ENCODE results near the gene HOXD9.

HOXD9 gene

DNA sequence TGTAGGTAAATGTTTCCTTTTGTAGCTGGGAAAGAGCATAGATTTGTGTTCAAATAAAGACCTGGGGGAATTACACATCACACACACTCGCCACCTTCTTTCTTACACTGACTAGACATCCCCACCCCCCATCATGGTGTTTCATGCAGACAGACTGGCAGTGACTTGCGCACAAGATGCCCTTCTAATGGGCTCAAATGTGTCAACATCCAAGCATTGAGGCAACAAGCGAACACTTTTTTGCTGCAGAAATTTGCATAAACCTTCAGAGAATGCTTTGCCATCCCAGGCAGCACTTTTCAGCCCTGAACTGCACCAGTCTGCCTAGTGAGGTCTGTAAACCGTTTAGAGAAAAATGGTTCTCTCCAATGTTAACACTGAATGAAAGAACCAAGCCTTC lies 11.5 kb downstream of the HOXD9 start:
- in situ Hi-C loops (cut with HindIII; ENCODE audit: low sequenced_read_pairs), result loop anchor here (25.0 kb wide), 1 partner anchor 503 kb away; no protein-coding TSS in a partner anchor

DNA sequence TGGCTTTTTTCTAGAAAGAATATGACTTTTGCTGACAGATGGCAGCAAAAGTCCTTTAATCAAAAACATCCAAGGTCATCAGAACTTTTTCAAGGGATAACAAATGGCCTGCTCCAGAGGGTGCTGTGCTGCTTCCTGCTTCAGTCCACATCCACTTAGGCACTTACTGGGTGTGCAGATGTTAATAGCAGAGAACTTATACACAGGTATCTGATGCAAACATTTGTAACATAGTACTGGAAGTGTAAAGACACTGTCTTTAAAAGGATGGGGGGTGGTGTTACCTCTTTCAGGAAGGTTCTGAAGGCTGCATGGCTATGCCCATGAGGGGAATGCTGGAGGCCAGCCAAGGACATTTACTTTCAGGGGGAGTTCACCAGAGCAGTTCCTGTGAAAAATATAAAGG lies 12.5 kb downstream of the HOXD9 start:
- in situ Hi-C loops (cut with HindIII; ENCODE audit: low sequenced_read_pairs), result loop anchor here (25.0 kb wide), 1 partner anchor 502 kb away; no protein-coding TSS in a partner anchor

GRCh38 chr2:176136374-176137251 lies 14.1 kb downstream of the HOXD9 start:
- in situ Hi-C loops (cut with HindIII; ENCODE audit: low sequenced_read_pairs), result loop anchor here (25.0 kb wide), 1 partner anchor 501 kb away; no protein-coding TSS in a partner anchor

- in situ Hi-C loops (cut with HindIII; ENCODE audit: low sequenced_read_pairs), result loop anchor here (25.0 kb wide), 1 partner anchor 500 kb away; no protein-coding TSS in a partner anchor
Measured at GRCh38 chr2:176137252-176137580, 14.7 kb downstream of the HOXD9 start.

- in situ Hi-C loops (cut with HindIII; ENCODE audit: low sequenced_read_pairs), result loop anchor here (25.0 kb wide), 1 partner anchor 499 kb away; no protein-coding TSS in a partner anchor
Measured at GRCh38 chr2:176137906-176138305, 15.4 kb downstream of the HOXD9 start.

- in situ Hi-C loops (cut with HindIII; ENCODE audit: low sequenced_read_pairs), result loop anchor here (25.0 kb wide), 1 partner anchor 499 kb away; no protein-coding TSS in a partner anchor
Measured at GRCh38 chr2:176138526-176138922, 16.0 kb downstream of the HOXD9 start.

DNA sequence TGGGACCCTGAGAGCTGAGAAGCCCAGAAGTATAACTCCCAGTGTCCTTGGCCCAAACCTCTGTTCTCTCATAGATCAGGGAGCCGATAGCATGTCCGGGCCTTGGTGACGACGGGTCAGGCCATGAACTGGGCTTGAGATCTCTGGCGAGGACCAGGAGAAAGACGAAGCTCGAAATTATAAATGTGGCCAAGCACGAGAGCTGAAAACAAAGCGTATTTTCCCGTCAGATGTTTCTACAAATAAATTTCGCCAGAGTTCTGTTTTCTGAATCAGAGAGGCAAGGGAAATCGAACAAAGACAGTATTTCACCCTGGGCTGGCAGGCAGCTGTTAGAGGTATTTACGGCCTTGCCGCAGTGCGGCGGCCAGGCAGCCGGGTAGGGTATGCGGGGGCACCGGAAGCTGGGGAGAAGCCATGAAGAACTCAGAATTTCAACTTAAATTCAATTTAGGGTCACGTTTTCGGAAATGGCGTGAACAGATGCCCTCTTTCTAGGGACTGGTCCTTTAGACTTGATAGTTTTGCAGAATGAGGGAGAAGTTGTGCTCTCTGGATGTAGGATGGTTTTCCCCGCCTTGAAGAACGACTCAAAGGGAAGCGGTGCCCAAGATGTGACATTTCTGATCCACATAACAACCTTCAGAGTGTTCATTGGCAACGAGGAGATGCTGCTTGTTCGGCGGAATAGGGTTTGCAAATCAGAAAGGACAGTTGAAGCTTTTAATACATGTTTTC lies 16.6 kb downstream of the HOXD9 start:
- in situ Hi-C loops (cut with HindIII; ENCODE audit: low sequenced_read_pairs), result loop anchor here (25.0 kb wide), 1 partner anchor 498 kb away; no protein-coding TSS in a partner anchor

DNA sequence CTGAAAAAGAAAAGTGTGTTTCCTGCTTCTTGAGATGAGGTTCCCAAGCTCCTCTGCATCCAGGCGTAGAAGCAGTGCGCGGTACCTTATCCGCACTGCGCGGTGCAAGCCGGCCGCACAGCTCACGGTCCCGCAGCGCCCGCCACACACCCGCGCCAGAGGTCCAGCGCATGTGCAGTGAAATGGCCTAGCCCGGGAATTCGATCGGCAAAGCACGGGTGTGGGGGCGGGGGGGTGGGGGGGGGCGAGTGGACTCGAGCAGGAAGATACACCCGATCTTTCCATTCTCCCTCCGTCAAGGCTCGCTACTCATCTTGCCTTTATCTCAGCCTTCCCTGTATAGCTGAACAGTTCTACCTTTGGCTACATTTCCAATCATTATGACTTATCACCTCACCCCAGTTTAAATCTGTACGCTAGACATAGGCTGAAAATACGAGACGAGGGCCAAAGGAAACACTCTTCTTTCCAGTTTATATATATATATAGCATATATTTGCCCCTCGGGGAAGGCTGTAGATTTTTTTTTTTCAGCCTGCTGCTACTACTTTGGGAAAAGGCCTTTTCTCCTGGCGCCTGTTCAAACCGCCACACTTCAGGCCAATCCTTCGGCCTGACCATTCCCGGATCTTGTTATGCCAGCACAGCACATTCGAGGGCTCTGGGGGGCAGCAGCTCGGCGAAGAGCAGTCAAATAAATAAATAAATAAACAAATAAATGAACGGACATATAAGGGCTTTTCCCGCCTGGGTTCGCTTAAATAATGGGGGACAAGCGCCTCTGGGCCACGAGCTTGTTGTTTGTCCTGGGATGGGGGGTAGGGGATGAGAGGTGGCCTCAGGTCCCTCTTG lies 17.4 kb downstream of the HOXD9 start:
- in situ Hi-C loops (cut with HindIII; ENCODE audit: low sequenced_read_pairs), result loop anchor here (25.0 kb wide), 1 partner anchor 497 kb away; no protein-coding TSS in a partner anchor

GRCh38 chr2:176140513-176141317 lies 18.2 kb downstream of the HOXD9 start:
- in situ Hi-C loops (cut with HindIII; ENCODE audit: low sequenced_read_pairs), result loop anchor here (25.0 kb wide), 1 partner anchor 497 kb away; no protein-coding TSS in a partner anchor

DNA sequence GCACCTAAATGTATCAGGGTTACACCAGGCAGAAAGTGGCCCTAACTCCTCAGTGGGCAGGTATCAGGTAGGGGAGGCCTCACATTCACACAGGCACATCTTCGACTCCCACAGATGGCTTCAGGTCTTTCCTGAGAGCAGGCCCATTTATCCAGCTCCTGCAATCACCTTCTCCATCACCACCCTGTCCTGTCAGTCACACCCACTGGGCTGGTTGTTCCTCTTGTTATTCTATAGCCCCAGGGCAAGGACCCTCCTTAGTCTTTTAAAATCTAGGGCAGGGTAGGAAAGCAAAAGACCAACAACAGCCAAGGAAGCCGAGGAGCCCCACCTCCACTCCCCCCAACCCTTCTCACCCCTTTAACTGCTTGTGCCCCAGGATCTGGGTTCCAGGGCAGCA lies 19.8 kb downstream of the HOXD9 start:
- in situ Hi-C loops (cut with HindIII; ENCODE audit: low sequenced_read_pairs), result loop anchor here (25.0 kb wide), 1 partner anchor 495 kb away; no protein-coding TSS in a partner anchor

GRCh38 chr2:176145085-176145969 lies 22.8 kb downstream of the HOXD9 start:
- in situ Hi-C loops (cut with HindIII; ENCODE audit: low sequenced_read_pairs), result loop anchor here (25.0 kb wide), 1 partner anchor 492 kb away; no protein-coding TSS in a partner anchor

DNA sequence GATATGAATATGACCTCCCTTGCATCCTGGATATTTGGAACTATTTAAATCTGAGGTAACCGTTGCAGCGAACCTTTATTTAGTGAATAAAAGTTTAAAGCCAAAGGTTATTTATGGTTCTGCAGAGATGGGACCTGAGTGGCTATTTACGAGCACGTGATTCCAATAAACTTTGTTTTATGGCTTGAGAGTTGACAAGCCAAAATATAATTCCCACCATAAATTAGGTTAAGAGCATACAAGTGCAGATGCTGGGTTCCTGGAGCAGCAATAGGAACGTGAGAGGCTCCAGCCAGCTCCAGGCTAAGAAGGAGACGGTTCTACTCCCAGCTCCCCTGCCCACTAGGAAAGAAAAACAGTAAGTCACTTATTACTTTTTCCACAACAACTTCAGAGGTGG lies 23.6 kb downstream of the HOXD9 start:
- in situ Hi-C loops (cut with HindIII; ENCODE audit: low sequenced_read_pairs), result loop anchor here (25.0 kb wide), 1 partner anchor 491 kb away; no protein-coding TSS in a partner anchor

- in situ Hi-C loops (cut with HindIII; ENCODE audit: low sequenced_read_pairs), result loop anchor here (25.0 kb wide), 1 partner anchor 491 kb away; no protein-coding TSS in a partner anchor
Measured at GRCh38 chr2:176146645-176147044, 24.1 kb downstream of the HOXD9 start.

DNA sequence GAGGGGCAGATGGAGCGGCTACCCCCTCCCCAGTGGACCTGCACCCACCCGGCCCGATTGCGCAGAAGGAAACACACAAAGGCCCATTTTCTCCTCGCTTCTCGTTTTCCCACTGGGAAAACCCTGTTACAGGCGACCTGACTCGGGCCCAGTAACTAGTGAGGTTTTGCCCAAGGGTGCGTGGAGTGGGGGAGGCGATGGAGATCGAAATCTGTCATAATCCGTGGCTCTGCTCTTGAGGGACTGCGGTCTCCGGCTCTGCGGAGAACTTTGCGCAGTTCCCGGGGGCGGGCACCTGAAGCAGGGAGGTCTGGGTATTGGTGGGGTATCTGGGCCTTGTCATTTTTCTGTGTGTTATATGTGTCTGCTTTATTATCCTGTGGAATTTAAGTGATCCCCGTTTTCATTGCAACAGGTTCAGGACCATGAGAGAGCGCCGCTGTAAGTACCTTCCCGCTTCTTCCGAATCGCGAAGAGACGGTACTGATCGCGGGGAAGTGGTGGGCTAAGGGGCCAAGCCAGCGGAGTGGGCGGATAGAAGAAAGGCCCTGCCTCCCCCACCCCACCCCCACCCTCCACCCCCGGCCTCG lies 24.8 kb downstream of the HOXD9 start:
- in situ Hi-C loops (cut with HindIII; ENCODE audit: low sequenced_read_pairs), result loop anchor here (25.0 kb wide), 1 partner anchor 490 kb away; no protein-coding TSS in a partner anchor

DNA sequence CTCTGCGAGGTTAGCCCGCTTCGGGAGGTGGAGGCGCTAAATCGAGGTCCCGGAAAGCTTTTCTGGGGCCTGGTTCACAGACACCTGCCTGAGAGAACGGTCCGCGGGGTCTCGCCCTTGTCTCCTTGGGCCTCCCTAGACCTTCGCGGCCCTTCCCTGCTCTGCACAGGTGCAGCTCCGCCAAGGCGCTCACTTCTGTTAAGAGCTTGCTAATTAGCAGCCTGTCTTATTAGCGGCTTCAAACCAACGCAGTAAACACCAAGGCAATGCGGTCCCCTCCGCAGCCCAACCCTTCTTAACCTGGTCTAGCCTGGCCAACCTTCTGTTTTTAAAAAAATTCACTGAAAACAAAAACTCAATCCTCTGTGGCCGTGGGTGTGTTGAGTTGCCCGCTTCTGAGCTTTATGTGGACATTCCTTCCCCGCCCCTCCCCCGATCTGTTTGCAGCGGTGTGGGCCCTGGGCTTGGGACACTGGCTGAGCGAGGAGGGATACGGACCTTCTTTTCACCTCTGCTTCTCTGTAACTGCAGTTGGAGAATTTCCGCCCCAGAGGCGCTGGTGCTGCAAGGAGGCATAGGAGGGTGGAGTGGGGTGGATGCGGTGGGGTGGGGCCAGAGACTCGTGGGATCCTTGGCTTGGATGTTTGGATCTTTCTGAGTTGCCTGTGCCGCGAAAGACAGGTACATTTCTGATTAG lies 25.4 kb downstream of the HOXD9 start:
- in situ Hi-C loops (cut with HindIII; ENCODE audit: low sequenced_read_pairs), result loop anchor here (25.0 kb wide), 1 partner anchor 489 kb away; no protein-coding TSS in a partner anchor

GRCh38 chr2:176148751-176149421 lies 26.4 kb downstream of the HOXD9 start:
- in situ Hi-C loops (cut with HindIII; ENCODE audit: low sequenced_read_pairs), result loop anchor here (25.0 kb wide), 1 partner anchor 488 kb away; no protein-coding TSS in a partner anchor
